IMR-90 (cell line): ENCODE results near the gene FOXC2. TPM values are rescaled to one million over a fixed set of nuclear protein-coding genes. Genes with fewer than 3 reads are reported as not detected.

ENCODE experiments used
- ATAC-seq: fragments of 200-7000 bp; cut with Tn5 transposase; 2 replicates; pipeline ENCODE4 v1.9.1; 2020; ENCODE audit warnings: low read depth, mild to moderate bottlenecking, moderate library complexity
- BruUV-seq: library from RNA; stranded (reverse); fragments of 400-500 nt; replicated peaks from 2 replicates; lab custom pipeline; 2021; lab: Mats Ljungman, UMichigan
- CTCF ChIA-PET: fragments of 300-600 bp; formaldehyde crosslinking; extraction: SDS; loops from one replicate; lab custom pipeline; 2021; ENCODE audit warnings: antibody characterized with exemption; lab: Yijun Ruan, JAX
- POLR2A ChIA-PET: fragments of 300-600 bp; sonication (Branson Sonifier 250); formaldehyde crosslinking; loops from one replicate; lab custom pipeline; 2022; ENCODE audit warnings: antibody characterized with exemption; ENCODE audit not compliant: unreplicated experiment; lab: Charles Lee
- DNase-seq: peaks from one replicate; pipeline ENCODE4 v3.0.0; 2013
- H2AFZ ChIP-seq: replicated peaks from 2 replicates; pipeline ENCODE3; 2013; ENCODE audit warnings: low read length, mild to moderate bottlenecking; ENCODE audit not compliant: poor library complexity
- H2AK5ac ChIP-seq: 2 replicates; pipeline ENCODE4 v1.6.1; 2013; ENCODE audit warnings: low read depth, low read length, inconsistent platforms
- H2AK9ac ChIP-seq: replicated peaks from 2 replicates; pipeline ENCODE3; 2013; ENCODE audit warnings: mild to moderate bottlenecking, low read depth, low read length, moderate library complexity; ENCODE audit not compliant: poor library complexity
- H2BK120ac ChIP-seq: 2 replicates; pipeline ENCODE4 v1.6.1; 2013; ENCODE audit warnings: low read depth, low read length, inconsistent platforms
- H2BK15ac ChIP-seq: 3 replicates; pipeline ENCODE4 v1.6.1; 2013; ENCODE audit warnings: low read depth, low read length, inconsistent platforms
- H2BK20ac ChIP-seq: 2 replicates; pipeline ENCODE4 v1.6.1; 2013; ENCODE audit warnings: low read depth, mild to moderate bottlenecking, inconsistent platforms, low read length, moderate library complexity
- H2BK5ac ChIP-seq: 2 replicates; pipeline ENCODE4 v1.6.1; 2013; ENCODE audit warnings: mild to moderate bottlenecking, low read depth, low read length, inconsistent platforms; ENCODE audit not compliant: poor library complexity, severe bottlenecking
- H3K14ac ChIP-seq: replicated peaks from 2 replicates; pipeline ENCODE4 v1.6.1; 2013; ENCODE audit warnings: low read depth, low read length, inconsistent platforms
- H3K18ac ChIP-seq: 2 replicates; pipeline ENCODE4 v1.6.1; 2013; ENCODE audit warnings: low read depth, low read length, control low read depth
- H3K23ac ChIP-seq: 2 replicates; pipeline ENCODE4 v1.6.1; 2013; ENCODE audit warnings: low read depth, low read length, inconsistent platforms
- H3K27ac ChIP-seq: 2 replicates; pipeline ENCODE4 v1.5.1; 2013; ENCODE audit warnings: mild to moderate bottlenecking, control low read depth, low read length; ENCODE audit not compliant: insufficient read depth
- H3K27me3 ChIP-seq: 2 replicates; pipeline ENCODE4 v1.6.1; 2013; ENCODE audit warnings: low read length; ENCODE audit not compliant: control insufficient read depth, insufficient read depth
- H3K36me3 ChIP-seq: 2 replicates; pipeline ENCODE4 v1.6.1; 2013; ENCODE audit warnings: low read length, mixed read lengths; ENCODE audit not compliant: control insufficient read depth, insufficient read depth
- H3K4ac ChIP-seq: 2 replicates; pipeline ENCODE4 v1.6.1; 2013; ENCODE audit warnings: low read depth, low read length, inconsistent platforms
- H3K4me1 ChIP-seq: 2 replicates; pipeline ENCODE4 v1.6.1; 2013; ENCODE audit warnings: low read length, mixed read lengths; ENCODE audit not compliant: control insufficient read depth, insufficient read depth
- H3K4me2 ChIP-seq: 2 replicates; pipeline ENCODE4 v1.6.1; 2013; ENCODE audit warnings: low read depth, mild to moderate bottlenecking, control low read depth, low read length, moderate library complexity
- H3K4me3 ChIP-seq: 2 replicates; pipeline ENCODE4 v1.5.1; 2013; ENCODE audit warnings: low read depth, mild to moderate bottlenecking, control low read depth, low read length, moderate library complexity; ENCODE audit not compliant: insufficient read depth
- H3K56ac ChIP-seq: 2 replicates; pipeline ENCODE4 v1.6.1; 2013; ENCODE audit warnings: low read length, inconsistent platforms; ENCODE audit not compliant: insufficient read depth; ENCODE audit errors: extremely low read depth
- H3K79me1 ChIP-seq, 2 experiments: 2 replicates each; pipeline ENCODE4 v1.6.1; 2013; ENCODE audit warnings: low read length in 2 of 2, inconsistent platforms in 1 of 2, low read depth in 1 of 2
- H3K9ac ChIP-seq: 2 replicates; pipeline ENCODE4 v1.6.1; 2013; ENCODE audit warnings: low read depth, low read length, control low read depth
- H3K9me1 ChIP-seq: 2 replicates; pipeline ENCODE4 v1.6.1; 2013; ENCODE audit warnings: low read length, inconsistent platforms; ENCODE audit not compliant: insufficient read depth
- H3K9me3 ChIP-seq: 2 replicates; pipeline ENCODE4 v1.6.1; 2013; ENCODE audit warnings: low read length; ENCODE audit not compliant: control insufficient read depth, insufficient read depth
- H4K20me1 ChIP-seq: 2 replicates; pipeline ENCODE4 v1.6.1; 2013; ENCODE audit warnings: low read length, inconsistent platforms; ENCODE audit not compliant: insufficient read depth
- H4K5ac ChIP-seq: 2 replicates; pipeline ENCODE4 v1.6.1; 2013; ENCODE audit warnings: mild to moderate bottlenecking, low read depth, low read length, control low read depth
- H4K8ac ChIP-seq, 2 experiments: 2 replicates each; pipeline ENCODE4 v1.6.1; 2013; ENCODE audit warnings: low read depth in 2 of 2, low read length in 2 of 2, control low read depth in 1 of 2, inconsistent platforms in 1 of 2
- H4K91ac ChIP-seq: 2 replicates; pipeline ENCODE4 v1.6.1; 2013; ENCODE audit warnings: low read depth, low read length, inconsistent platforms; ENCODE audit not compliant: insufficient read depth
- BHLHE40 ChIP-seq: fragments of 150-350 bp; IDR thresholded peaks from 2 replicates; pipeline ENCODE4 v1.6.1; 2016; ENCODE audit warnings: mild to moderate bottlenecking, low read depth, low read length
- CHD1 ChIP-seq: IDR thresholded peaks from 2 replicates; pipeline ENCODE4 v1.6.1; 2012; ENCODE audit warnings: low read depth, low read length, improper control_type of control experiment
- FOS ChIP-seq: fragments of 150-350 bp; IDR thresholded peaks from 2 replicates; pipeline ENCODE4 v1.6.1; 2016; ENCODE audit warnings: low read depth, low read length
- MAZ ChIP-seq: IDR thresholded peaks from 2 replicates; pipeline ENCODE4 v1.6.1; 2012; ENCODE audit warnings: low read depth, mild to moderate bottlenecking, low read length, improper control_type of control experiment, moderate library complexity, borderline replicate concordance
- MXI1 ChIP-seq: IDR thresholded peaks from 2 replicates; pipeline ENCODE4 v1.6.1; 2012; ENCODE audit warnings: low read depth, mild to moderate bottlenecking, low read length, moderate library complexity, borderline replicate concordance
- RAD21 ChIP-seq: IDR thresholded peaks from 2 replicates; pipeline ENCODE4 v1.6.1; 2012; ENCODE audit warnings: low read length, improper control_type of control experiment
- RCOR1 ChIP-seq: IDR thresholded peaks from 2 replicates; pipeline ENCODE4 v1.6.1; 2012; ENCODE audit warnings: mild to moderate bottlenecking, low read length, improper control_type of control experiment; ENCODE audit not compliant: insufficient replicate concordance
- SMC3 ChIP-seq: fragments of 150-350 bp; IDR thresholded peaks from 2 replicates; pipeline ENCODE4 v1.6.1; 2016; ENCODE audit warnings: low read depth, mild to moderate bottlenecking, antibody characterized with exemption, low read length, moderate library complexity
- WGBS, 2 experiments: methylation state at CpG; one replicate each; pipeline versions ENCODE4 v1.1.5 to v1.1.7; 2013; ENCODE audit warnings: missing lambda C conversion rate in 2 of 2; ENCODE audit not compliant: insufficient read length in 1 of 2; ENCODE audit errors: extremely low coverage in 2 of 2; 5-methylcytosine and 5-hydroxymethylcytosine counted together
- dilution Hi-C: fragments of 300-500 bp; cut with HindIII; formaldehyde crosslinking; loops from one replicate; pipeline ENCODE4 v1.14.3; 2018; ENCODE audit warnings: low sequenced_read_pairs; ENCODE audit not compliant: unreplicated experiment
- in situ Hi-C: fragments of 300-500 bp; cut with MboI; formaldehyde crosslinking; loops from 3 replicates; pipeline ENCODE4 v1.14.3; 2019; ENCODE audit warnings: low sequenced_read_pairs, inconsistent platforms, mixed read lengths
- intact Hi-C: fragments of 100-400 bp; cut with micrococcal nuclease; formaldehyde crosslinking; loops from 2 replicates; pipeline ENCODE4 v1.10.0; 2022
- polyA plus RNA-seq, 3 experiments: library from polyadenylated mRNA; depleted of rRNA; stranded (reverse); fragments of >200 nt; gene quantifications; 2 replicates each; pipeline ENCODE4 v1.2.3, GENCODE V29; 2012; ENCODE audit warnings: low replicate concordance in 1 of 3
- total RNA-seq: library from RNA; depleted of rRNA; stranded (reverse); fragments of >200 nt; gene quantifications from 2 replicates; pipeline ENCODE4 v1.2.3, GENCODE V29; 2012
- TF ChIP-seq, protein P1 (sequence below): conservative IDR thresholded peaks from 2 replicates; pipeline ENCODE4 v1.5.1; 2012; ENCODE audit warnings: mild to moderate bottlenecking, low read depth, low read length, improper control_type of control experiment
- TF ChIP-seq, protein P2 (sequence below): fragments of 150-350 bp; IDR thresholded peaks from 2 replicates; pipeline ENCODE4 v1.6.1; 2016; ENCODE audit warnings: low read depth, mild to moderate bottlenecking, low read length, moderate library complexity, borderline replicate concordance
- TF ChIP-seq, protein P3 (sequence below): fragments of 150-350 bp; IDR thresholded peaks from 2 replicates; pipeline ENCODE4 v1.6.1; 2017; ENCODE audit warnings: mild to moderate bottlenecking, antibody characterized with exemption, low read length, low read depth

The FOXC2 gene
- total and polyA plus RNA-seq, 2 of the 4 experiments (the other 2 are of a cell fraction) = 0.90 to 6.4 TPM

DNA sequence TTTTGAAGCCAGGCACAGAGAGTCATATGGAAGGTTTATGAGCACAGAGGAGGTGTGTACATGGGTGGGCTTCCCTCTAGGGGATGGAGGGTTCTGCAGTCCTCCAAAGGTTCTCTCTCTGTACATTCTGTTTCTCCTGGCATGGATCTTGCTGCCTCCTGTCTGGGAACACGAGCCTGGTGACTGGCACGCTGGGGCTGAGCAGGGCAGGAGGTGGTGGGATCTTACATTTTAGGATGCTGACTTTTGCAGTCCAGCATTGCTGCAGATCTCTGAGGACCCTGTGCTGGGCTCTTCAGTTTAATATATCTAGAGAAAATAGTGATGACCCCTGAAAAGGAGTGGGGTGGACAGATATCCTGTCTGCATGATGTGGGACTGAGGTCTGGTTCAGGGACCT is 34.7 kb downstream of the FOXC2 start:
- DNase-seq (no peak), ATAC-seq (no peak)
- Histone ChIP-seq H2BK15ac (no peak overlapping the region; the same call in 2 of the 3 replicates), H3K18ac (no peak overlapping the region), H3K56ac (no peak overlapping the region), H3K36me3 (no peaks in the 10 kb centered on the region), H2BK5ac (no peak overlapping the region), H3K4ac (no peak overlapping the region), H4K20me1 (no peaks in the 10 kb centered on the region), H4K5ac (no peak overlapping the region), H2AK9ac (no peak overlapping the region), H3K79me1 (no peaks in the 10 kb centered on the region), H3K23ac (no peak overlapping the region), H3K4me1 (peaks cover 4% of the 10 kb centered on the region), H3K4me2 (no peak overlapping the region), H4K91ac (no peak overlapping the region), H3K9me3 (0 out of 2 replicates have a peak, but pooled peaks cover 2% of the 10 kb centered on the region), H4K8ac (no peak overlapping the region), H3K4me3 (no peak overlapping the region), H2BK120ac (no peak overlapping the region), H3K27ac (no peak overlapping the region), H3K14ac (0 out of 2 replicates have a peak overlapping the region, but pooled peaks have one; percentile 0), H3K9me1 (no peaks in the 10 kb centered on the region; the same call in 1 of the 2 replicates), H3K9ac (no peak overlapping the region), H2AK5ac (peak overlapping the region; percentile 20; the same call in 1 of the 2 replicates), H3K27me3 (no peaks in the 10 kb centered on the region), H2BK20ac (no peak overlapping the region), H2AFZ (no peak overlapping the region)
- TF ChIP-seq CHD1 (no peak), BHLHE40 (no peak), SMC3 (no peak), RAD21 (no peak), RCOR1 (no peak), FOS (no peak), MAZ (no peak), MXI1 (no peak)
- TF ChIP-seq, protein P1, sequence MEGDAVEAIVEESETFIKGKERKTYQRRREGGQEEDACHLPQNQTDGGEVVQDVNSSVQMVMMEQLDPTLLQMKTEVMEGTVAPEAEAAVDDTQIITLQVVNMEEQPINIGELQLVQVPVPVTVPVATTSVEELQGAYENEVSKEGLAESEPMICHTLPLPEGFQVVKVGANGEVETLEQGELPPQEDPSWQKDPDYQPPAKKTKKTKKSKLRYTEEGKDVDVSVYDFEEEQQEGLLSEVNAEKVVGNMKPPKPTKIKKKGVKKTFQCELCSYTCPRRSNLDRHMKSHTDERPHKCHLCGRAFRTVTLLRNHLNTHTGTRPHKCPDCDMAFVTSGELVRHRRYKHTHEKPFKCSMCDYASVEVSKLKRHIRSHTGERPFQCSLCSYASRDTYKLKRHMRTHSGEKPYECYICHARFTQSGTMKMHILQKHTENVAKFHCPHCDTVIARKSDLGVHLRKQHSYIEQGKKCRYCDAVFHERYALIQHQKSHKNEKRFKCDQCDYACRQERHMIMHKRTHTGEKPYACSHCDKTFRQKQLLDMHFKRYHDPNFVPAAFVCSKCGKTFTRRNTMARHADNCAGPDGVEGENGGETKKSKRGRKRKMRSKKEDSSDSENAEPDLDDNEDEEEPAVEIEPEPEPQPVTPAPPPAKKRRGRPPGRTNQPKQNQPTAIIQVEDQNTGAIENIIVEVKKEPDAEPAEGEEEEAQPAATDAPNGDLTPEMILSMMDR = no peak
- TF ChIP-seq, protein P2, sequence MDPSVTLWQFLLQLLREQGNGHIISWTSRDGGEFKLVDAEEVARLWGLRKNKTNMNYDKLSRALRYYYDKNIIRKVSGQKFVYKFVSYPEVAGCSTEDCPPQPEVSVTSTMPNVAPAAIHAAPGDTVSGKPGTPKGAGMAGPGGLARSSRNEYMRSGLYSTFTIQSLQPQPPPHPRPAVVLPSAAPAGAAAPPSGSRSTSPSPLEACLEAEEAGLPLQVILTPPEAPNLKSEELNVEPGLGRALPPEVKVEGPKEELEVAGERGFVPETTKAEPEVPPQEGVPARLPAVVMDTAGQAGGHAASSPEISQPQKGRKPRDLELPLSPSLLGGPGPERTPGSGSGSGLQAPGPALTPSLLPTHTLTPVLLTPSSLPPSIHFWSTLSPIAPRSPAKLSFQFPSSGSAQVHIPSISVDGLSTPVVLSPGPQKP = no peak
- TF ChIP-seq, protein P3, sequence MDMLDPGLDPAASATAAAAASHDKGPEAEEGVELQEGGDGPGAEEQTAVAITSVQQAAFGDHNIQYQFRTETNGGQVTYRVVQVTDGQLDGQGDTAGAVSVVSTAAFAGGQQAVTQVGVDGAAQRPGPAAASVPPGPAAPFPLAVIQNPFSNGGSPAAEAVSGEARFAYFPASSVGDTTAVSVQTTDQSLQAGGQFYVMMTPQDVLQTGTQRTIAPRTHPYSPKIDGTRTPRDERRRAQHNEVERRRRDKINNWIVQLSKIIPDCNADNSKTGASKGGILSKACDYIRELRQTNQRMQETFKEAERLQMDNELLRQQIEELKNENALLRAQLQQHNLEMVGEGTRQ = no peak
- in situ Hi-C loops = no loop called here
- BruUV-seq = no TSS peak
- intact Hi-C loops = no loop called here
- POLR2A ChIA-PET = no interaction called here
- WGBS, 2 experiments = no CpG with 5 or more reads among the region's 2 CpGs
- dilution Hi-C loops = no loop called here
- CTCF ChIA-PET = no interaction called here
